H1 (cell line): ENCODE data around the gene RANBP17. TPM values are rescaled to one million over a fixed set of nuclear protein-coding genes. Genes with fewer than 3 reads are reported as not detected.
"Not testable (repeated sequence)": the region's sequence is repeated elsewhere in the genome, so short reads cannot be mapped to it uniquely, and the experiment has no call there.

Experiments
- CTCF ChIA-PET: fragments of 300-600 bp; sonication (Branson Sonifier 250); formaldehyde crosslinking; loops from one replicate; lab custom pipeline; 2021; ENCODE audit not compliant: partially characterized antibody; lab: Charles Lee
- POLR2A ChIA-PET: fragments of 300-600 bp; sonication (Branson Sonifier 250); formaldehyde crosslinking; loops from one replicate; lab custom pipeline; 2021; ENCODE audit warnings: inconsistent platforms; ENCODE audit not compliant: partially characterized antibody; lab: Charles Lee
- DNase-seq, 2 experiments: peaks; one replicate each; pipeline versions ENCODE4 v3.0.0 to v3.0.0-alpha.2; 2010 to 2022; ENCODE audit warnings: low spot score in 2 of 2, low read depth in 1 of 2, mixed read lengths in 1 of 2
- FAIRE-seq: peaks from 2 replicates; lab custom pipeline; 2011; peaks lifted over from hg19 to GRCh38; lab: Jason Lieb, UNC
- H2AFZ ChIP-seq: 2 replicates; pipeline ENCODE4 v1.8.1; 2012; ENCODE audit warnings: low read length, inconsistent platforms
- H2AK5ac ChIP-seq: 2 replicates; pipeline ENCODE4 v1.6.1; 2013; ENCODE audit warnings: low read depth, low read length
- H2BK120ac ChIP-seq: replicated peaks from 2 replicates; pipeline ENCODE3; 2013; ENCODE audit warnings: low read depth, low read length, inconsistent platforms
- H2BK12ac ChIP-seq: 2 replicates; pipeline ENCODE4 v1.6.1; 2013; ENCODE audit warnings: low read depth, low read length
- H2BK15ac ChIP-seq: 2 replicates; pipeline ENCODE4 v1.6.1; 2013; ENCODE audit warnings: low read length
- H2BK20ac ChIP-seq: 2 replicates; pipeline ENCODE4 v1.6.1; 2013; ENCODE audit warnings: low read length
- H2BK5ac ChIP-seq: 2 replicates; pipeline ENCODE4 v1.6.1; 2013; ENCODE audit warnings: low read depth, low read length
- H3K14ac ChIP-seq: 2 replicates; pipeline ENCODE4 v1.6.1; 2013; ENCODE audit warnings: inconsistent platforms; ENCODE audit not compliant: insufficient read length
- H3K18ac ChIP-seq: 2 replicates; pipeline ENCODE4 v1.6.1; 2013; ENCODE audit warnings: low read length; ENCODE audit errors: extremely low read depth
- H3K23ac ChIP-seq: 2 replicates; pipeline ENCODE4 v1.6.1; 2013; ENCODE audit warnings: inconsistent platforms; ENCODE audit not compliant: insufficient read length
- H3K23me2 ChIP-seq: 2 replicates; pipeline ENCODE4 v1.6.1; 2013; ENCODE audit warnings: low read depth, low read length
- H3K27ac ChIP-seq: 2 replicates; pipeline ENCODE4 v1.6.1; 2011; ENCODE audit warnings: low read depth, low read length, inconsistent platforms
- H3K27me3 ChIP-seq, 4 experiments: replicated peaks in 1 of 4; 1 replicate in 1 of 4; 2 replicates in 3 of 4; pipeline versions ENCODE4 v1.6.1 to v1.8.1; 2011 to 2013; ENCODE audit warnings: low read length in 3 of 4, mild to moderate bottlenecking in 3 of 4, inconsistent platforms in 2 of 4, mixed read lengths in 2 of 4, moderate library complexity in 1 of 4; ENCODE audit not compliant: control insufficient read depth in 3 of 4, insufficient read depth in 3 of 4; ENCODE audit errors: extremely low read depth in 1 of 4
- H3K36me3 ChIP-seq, 4 experiments: 2 replicates each; pipeline versions ENCODE4 v1.6.1 to v1.8.1; 2011 to 2013; ENCODE audit warnings: mild to moderate bottlenecking in 4 of 4, low read length in 3 of 4, moderate library complexity in 2 of 4, control low read depth in 1 of 4, inconsistent platforms in 1 of 4; ENCODE audit not compliant: insufficient read depth in 4 of 4, control insufficient read depth in 2 of 4
- H3K4ac ChIP-seq: replicated peaks from 2 replicates; pipeline ENCODE3; 2013; ENCODE audit warnings: low read length, low read depth, mixed read lengths, inconsistent platforms; ENCODE audit not compliant: insufficient read length
- H3K4me1 ChIP-seq, 4 experiments: replicated peaks in 1 of 4; 1 replicate in 1 of 4; 2 replicates in 3 of 4; pipeline versions ENCODE4 v1.6.1 to v1.8.1; 2011 to 2013; ENCODE audit warnings: low read length in 3 of 4, inconsistent platforms in 2 of 4, mixed read lengths in 1 of 4; ENCODE audit not compliant: insufficient read depth in 4 of 4, control insufficient read depth in 3 of 4
- H3K4me2 ChIP-seq, 2 experiments: 2 replicates each; pipeline versions ENCODE4 v1.6.1 to v1.8.1; 2011 to 2013; ENCODE audit warnings: low read depth in 2 of 2, low read length in 2 of 2, control low read depth in 1 of 2, inconsistent platforms in 1 of 2, mild to moderate bottlenecking in 1 of 2; ENCODE audit not compliant: insufficient read depth in 1 of 2
- H3K4me3 ChIP-seq, 4 experiments: fragments of 200-600, 300-600 bp in 1 of 4; sonication (generic), shearing (Covaris generic), sonication (Bioruptor Twin) in 1 of 4; 2 replicates each; pipeline versions ENCODE4 v1.5.1 to v1.8.1; 2011 to 2016; ENCODE audit warnings: low read length in 4 of 4, low read depth in 3 of 4, control low read depth in 2 of 4, inconsistent platforms in 2 of 4, mild to moderate bottlenecking in 2 of 4, mixed read lengths in 1 of 4, moderate library complexity in 1 of 4; ENCODE audit not compliant: insufficient read depth in 2 of 4; ENCODE audit errors: extremely low read depth in 1 of 4
- H3K56ac ChIP-seq: replicated peaks from 2 replicates; pipeline ENCODE3; 2013; ENCODE audit warnings: low read depth, mild to moderate bottlenecking, mixed read lengths, low read length, inconsistent platforms; ENCODE audit not compliant: insufficient read length
- H3K79me1 ChIP-seq: 2 replicates; pipeline ENCODE4 v1.6.1; 2013; ENCODE audit warnings: low read depth, low read length, control low read depth
- H3K79me2 ChIP-seq, 2 experiments: 2 replicates each; pipeline versions ENCODE4 v1.6.1 to v1.8.1; 2012 to 2013; ENCODE audit warnings: low read length in 2 of 2, mild to moderate bottlenecking in 2 of 2, inconsistent platforms in 1 of 2; ENCODE audit not compliant: insufficient read depth in 2 of 2, control insufficient read depth in 1 of 2
- H3K9ac ChIP-seq, 4 experiments: replicated peaks in 1 of 4; 1 replicate in 1 of 4; 2 replicates in 3 of 4; pipeline versions ENCODE4 v1.6.1 to v1.8.1; 2011 to 2013; ENCODE audit warnings: low read depth in 3 of 4, low read length in 3 of 4, control low read depth in 2 of 4, mild to moderate bottlenecking in 2 of 4, moderate library complexity in 2 of 4, inconsistent platforms in 1 of 4; ENCODE audit errors: extremely low read depth in 1 of 4
- H3K9me3 ChIP-seq, 2 experiments: 2 replicates each; pipeline versions ENCODE4 v1.6.1 to v1.8.1; 2012 to 2013; ENCODE audit warnings: mild to moderate bottlenecking in 2 of 2, moderate library complexity in 2 of 2, control low read depth in 1 of 2, inconsistent platforms in 1 of 2, low read depth in 1 of 2, low read length in 1 of 2, mixed read lengths in 1 of 2; ENCODE audit not compliant: insufficient read depth in 2 of 2
- H4K20me1 ChIP-seq, 2 experiments: replicated peaks in 1 of 2; 2 replicates each; pipeline versions ENCODE3 to v1.8.1; 2011 to 2013; ENCODE audit warnings: inconsistent platforms in 2 of 2, low read length in 2 of 2, mild to moderate bottlenecking in 1 of 2; ENCODE audit not compliant: insufficient read depth in 2 of 2, control insufficient read depth in 1 of 2
- H4K5ac ChIP-seq: 2 replicates; pipeline ENCODE4 v1.6.1; 2013; ENCODE audit warnings: low read length, low read depth, mixed read lengths, inconsistent platforms; ENCODE audit not compliant: insufficient read length
- H4K8ac ChIP-seq: 2 replicates; pipeline ENCODE4 v1.8.0; 2013; ENCODE audit warnings: mild to moderate bottlenecking, moderate library complexity, low read length, inconsistent platforms; ENCODE audit not compliant: insufficient read depth; ENCODE audit errors: extremely low read depth
- H4K91ac ChIP-seq: replicated peaks from 2 replicates; pipeline ENCODE3; 2013; ENCODE audit warnings: low read length, mixed read lengths, inconsistent platforms; ENCODE audit not compliant: insufficient read length
- WGBS, 2 experiments: shearing (Covaris generic) in 1 of 2; methylation state at CpG; one replicate each; pipeline versions ENCODE4 v1.1.6 to v1.1.7; 2013 to 2015; ENCODE audit warnings: low lambda C conversion rate in 2 of 2, mixed read lengths in 2 of 2, inconsistent platforms in 1 of 2, low coverage in 1 of 2, missing lambda C conversion rate in 1 of 2; ENCODE audit not compliant: insufficient replicate concordance in 2 of 2, insufficient coverage in 1 of 2, insufficient read length in 1 of 2; ENCODE audit errors: extremely low coverage in 1 of 2, missing lambda C conversion rate in 1 of 2; 5-methylcytosine and 5-hydroxymethylcytosine counted together
- polyA plus RNA-seq, 7 experiments: library from polyadenylated mRNA; depleted of rRNA in 3 of 7; stranded (reverse) in 5 of 7; unstranded in 2 of 7; fragments of >200 nt in 5 of 7; fragments of 200-250 nt in 2 of 7; gene quantifications; 1 replicate in 5 of 7; 2 replicates in 1 of 7; 4 replicates in 1 of 7; pipeline versions ENCODE4 v1.2.1 to v1.2.3, GENCODE V29; 2011 to 2013; ENCODE audit warnings: missing spikeins in 2 of 7, mixed read lengths in 2 of 7
- total RNA-seq: library from RNA; stranded (reverse); fragmentation: NEBNext Ultra II Directional; extraction: Animal tissue kit (Norgen Biotek cat#: 25700); gene quantifications from 2 replicates; pipeline ENCODE4 v1.2.1, GENCODE V29; 2021

Gene RANBP17
- total and polyA plus RNA-seq, 2 of the 8 experiments (the other 6 are each of a cell fraction or from before 2014, with no cell fraction given): 8.6 to 21.3 TPM

DNA sequence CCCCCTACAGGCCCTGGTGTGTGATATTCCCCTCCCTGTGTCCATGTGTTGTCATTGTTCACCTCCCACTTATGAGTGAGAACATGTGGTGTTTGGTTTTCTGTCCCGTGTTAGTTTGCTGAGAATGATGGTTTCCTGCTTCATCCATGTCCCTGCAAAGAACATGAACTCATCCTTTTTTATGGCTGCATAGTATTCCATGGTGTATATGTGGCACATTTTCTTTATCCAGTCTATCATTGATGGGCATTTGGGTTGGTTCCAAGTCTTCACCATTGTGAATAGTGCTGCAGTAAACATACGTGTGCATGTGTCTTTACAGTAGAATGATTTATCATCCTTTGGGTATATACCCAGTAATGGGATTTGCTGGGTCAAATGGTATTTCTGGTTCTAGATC is 313.1 kb downstream of the RANBP17 start:
- H4K5ac ChIP-seq, H2BK5ac ChIP-seq, FAIRE-seq, H3K14ac ChIP-seq, H3K27me3 ChIP-seq, H2AFZ ChIP-seq, H3K56ac ChIP-seq, H3K23ac ChIP-seq, H3K79me1 ChIP-seq, H3K36me3 ChIP-seq, H4K20me1 ChIP-seq, H2BK120ac ChIP-seq, H3K9ac ChIP-seq, H3K4me3 ChIP-seq, H4K91ac ChIP-seq, H2AK5ac ChIP-seq, H3K18ac ChIP-seq, H3K4me1 ChIP-seq, H3K23me2 ChIP-seq, DNase-seq, H2BK20ac ChIP-seq, H2BK12ac ChIP-seq, H3K4ac ChIP-seq, H2BK15ac ChIP-seq, H3K9me3 ChIP-seq, H3K79me2 ChIP-seq, H4K8ac ChIP-seq, H3K4me2 ChIP-seq, H3K27ac ChIP-seq: not testable (repeated sequence)
- POLR2A ChIA-PET: interaction anchor here (0.6 kb wide), 1 partner anchor 454 kb away, joined by 3 read pairs; no protein-coding TSS in a partner anchor
- CTCF ChIA-PET: interaction anchor here (0.6 to 0.8 kb wide), 3 partner anchors 18 to 1277 kb away, joined by 3 read pairs; no protein-coding TSS in a partner anchor
- WGBS, 2 experiments: 91% methylated on average over 2 of the region's 2 CpGs; no CpG with 5 or more reads in 1 of the 2 experiments
